Measurements from ENCODE around the gene OXNAD1. TPM values are rescaled to one million over a fixed set of nuclear protein-coding genes. Genes with fewer than 3 reads are reported as not detected.

Gene OXNAD1
- total RNA-seq, 1 donor from 2014 or later = 15.4 TPM

- DNase-seq (no peak), ATAC-seq (no peak)
- intact Hi-C loops (cut with micrococcal nuclease) = no loop called here
Observed at GRCh38 chr3:16336825-16337224, 71.8 kb downstream of the OXNAD1 start.

GRCh38 chr3:16337856-16338540 is 73.0 kb downstream of the OXNAD1 start:
- DNase-seq = peak; percentile 39
- intact Hi-C loops (cut with micrococcal nuclease) = no loop called here
- ATAC-seq = peak; percentile 48

GRCh38 chr3:16338999-16339398 is 74.0 kb downstream of the OXNAD1 start:
- intact Hi-C loops (cut with micrococcal nuclease) = no loop called here
- peak; percentile 66 for ATAC-seq
- no peak for DNase-seq

DNA sequence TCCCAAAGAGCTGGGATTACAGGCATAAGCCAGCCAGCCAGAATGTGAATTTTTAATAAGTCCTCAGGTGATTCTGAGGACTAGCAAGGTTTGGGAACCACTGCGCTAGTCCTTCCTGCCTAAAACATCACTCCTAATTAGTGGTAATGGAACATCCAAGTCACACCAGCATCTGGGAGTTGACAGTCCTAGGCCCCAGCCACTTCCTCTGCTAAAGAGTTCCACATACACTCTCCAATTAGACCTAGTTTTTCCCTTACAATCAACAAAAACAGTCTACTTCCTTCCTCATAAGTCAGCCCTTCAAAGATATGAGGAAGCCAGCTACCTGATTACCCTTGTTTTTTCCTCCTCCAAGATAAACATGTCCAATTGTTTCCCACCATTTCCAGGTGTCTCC is 78.1 kb downstream of the OXNAD1 start:
- DNase-seq = no peak
- intact Hi-C loops (cut with micrococcal nuclease) = no loop called here
- ATAC-seq = no peak

GRCh38 chr3:16346413-16347081 is 81.5 kb downstream of the OXNAD1 start:
- DNase-seq (no peak), ATAC-seq (no peak)
- intact Hi-C loops (cut with micrococcal nuclease) = no loop called here

DNA sequence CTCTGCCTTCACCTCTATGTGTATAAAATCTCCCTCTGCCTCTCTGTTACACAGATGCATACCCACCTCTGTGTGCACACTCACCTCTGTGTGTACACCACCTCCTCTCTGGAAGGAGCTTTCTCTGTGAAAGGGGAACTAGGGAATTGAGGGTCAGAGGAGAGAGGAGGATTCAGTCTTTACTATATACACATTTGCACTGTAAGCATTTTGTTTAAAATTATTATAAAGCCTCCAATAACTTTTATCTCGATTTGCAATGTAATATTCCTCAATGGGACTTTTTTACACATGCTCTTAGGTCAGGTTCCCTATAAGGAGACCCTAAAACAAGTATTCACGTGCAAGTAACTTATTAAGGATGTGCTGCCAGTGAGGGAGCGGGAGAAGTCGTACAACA is 82.5 kb downstream of the OXNAD1 start:
- ATAC-seq (no peak), DNase-seq (no peak)
- intact Hi-C loops (cut with micrococcal nuclease) = no loop called here

DNA sequence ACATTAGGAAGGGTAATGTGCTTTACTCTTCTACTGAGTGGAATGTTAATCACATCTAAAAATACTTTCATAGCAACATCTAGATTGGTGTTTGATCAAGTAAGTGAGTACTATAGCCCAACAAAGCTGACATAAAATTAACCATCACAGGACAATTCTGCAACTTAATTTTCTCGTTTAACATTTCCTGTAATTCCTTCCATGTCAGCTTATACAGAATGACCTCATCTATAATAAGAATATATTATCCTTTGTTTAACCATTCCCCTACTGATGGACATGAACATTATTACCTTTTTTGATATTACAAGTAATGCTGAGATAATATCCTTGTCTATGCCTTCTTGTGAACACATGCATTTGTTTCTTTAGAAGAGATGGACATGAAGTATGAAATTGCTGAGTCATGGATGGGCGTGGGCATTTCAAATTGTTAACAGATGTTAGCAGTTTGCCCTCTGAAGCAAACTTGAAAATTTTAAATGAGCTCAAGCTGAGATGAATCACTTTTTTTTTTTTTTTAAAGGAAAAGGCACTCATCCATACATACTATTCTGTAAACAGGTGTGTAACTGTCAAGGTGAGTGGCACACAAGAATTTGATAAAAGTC is 85.1 kb downstream of the OXNAD1 start:
- DNase-seq (no peak), ATAC-seq (no peak)
- intact Hi-C loops (cut with micrococcal nuclease) = no loop called here

- ATAC-seq (peak; percentile 49), DNase-seq (no peak)
- intact Hi-C loops (cut with micrococcal nuclease) = no loop called here
Observed at GRCh38 chr3:16350597-16351318, 85.7 kb downstream of the OXNAD1 start.

- DNase-seq (no peak), ATAC-seq (no peak)
- intact Hi-C loops (cut with micrococcal nuclease) = no loop called here
Observed at GRCh38 chr3:16352428-16352827, 87.4 kb downstream of the OXNAD1 start.

GRCh38 chr3:16354291-16354690 is 89.3 kb downstream of the OXNAD1 start:
- ATAC-seq (no peak), DNase-seq (no peak)
- intact Hi-C loops (cut with micrococcal nuclease) = no loop called here

Other genes starting within 250 kb of the OXNAD1 start
- 7.0 TPM for gene GALNT15, start 90.5 kb upstream of the OXNAD1 start, total RNA-seq
- gene DPH3, start 269 bp upstream of the OXNAD1 start, total RNA-seq = 18.2 TPM
- gene RFTN1, start 248.5 kb downstream of the OXNAD1 start, total RNA-seq = 25.0 TPM

Measured in left ventricle myocardium superior (tissue), 1 donor.